NCI-H1694 treated with DMSO at 0.1 percent for 48 hours (cell line): ENCODE measurements around the gene CST4.
A peak's percentile ranks its signal among the peaks of the same experiment; 100 is the strongest.
"Not testable (repeated sequence)": the region's sequence is repeated elsewhere in the genome, so short reads cannot be mapped to it uniquely, and the experiment has no call there.

Experiments
- DNase-seq: peaks from one replicate; lab custom pipeline; 2025; lab: John Stamatoyannopoulos, UW

Gene CST4

DNA sequence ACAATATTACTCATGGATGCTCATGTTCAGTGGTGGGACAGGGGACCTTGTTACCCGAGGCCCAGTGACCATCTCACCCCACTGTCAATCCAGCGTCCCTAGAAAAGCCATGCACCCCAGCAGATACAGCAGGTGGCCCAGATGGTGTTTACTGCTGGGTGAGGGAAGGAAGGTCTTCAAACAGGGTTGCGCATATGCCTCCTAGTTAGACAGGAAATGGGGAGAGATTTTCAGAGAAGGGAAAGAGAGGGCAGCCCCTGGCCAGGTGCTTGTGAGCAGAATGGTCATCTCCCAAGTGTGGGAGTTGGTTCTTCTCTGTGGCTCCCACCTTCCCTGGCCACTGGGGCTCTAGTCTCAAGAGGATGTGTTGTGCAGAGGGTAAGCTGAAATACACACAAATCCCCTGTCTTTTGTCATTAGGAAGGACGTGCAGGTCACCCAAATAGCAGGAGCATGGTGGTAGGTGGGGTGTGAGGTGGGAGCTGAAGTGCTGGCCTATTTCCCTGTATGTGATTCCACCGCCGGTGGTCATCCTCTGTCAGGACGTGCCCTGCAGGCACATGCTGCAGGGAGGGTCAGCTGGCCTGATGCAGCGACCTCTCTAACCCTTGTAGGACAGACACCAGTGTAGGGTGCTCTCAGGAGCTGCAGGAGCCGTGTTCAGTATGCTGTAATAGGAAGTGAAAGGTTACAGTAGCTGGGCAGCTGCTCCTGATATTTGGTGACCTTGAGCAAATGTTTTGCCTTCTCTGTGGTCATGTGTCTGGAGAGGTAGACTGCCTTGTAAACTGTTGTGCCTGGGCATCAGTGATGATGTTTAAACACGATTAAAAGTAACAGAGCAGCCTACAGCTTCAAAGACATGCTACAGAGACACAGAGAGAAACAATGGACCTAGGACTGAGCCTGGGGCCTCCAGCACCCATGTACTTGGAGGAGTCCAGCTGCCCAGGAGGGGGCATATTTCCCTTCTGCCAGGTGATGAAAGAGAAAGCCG is 47.9 kb downstream of the CST4 start:
- DNase-seq: peak; percentile 42

DNA sequence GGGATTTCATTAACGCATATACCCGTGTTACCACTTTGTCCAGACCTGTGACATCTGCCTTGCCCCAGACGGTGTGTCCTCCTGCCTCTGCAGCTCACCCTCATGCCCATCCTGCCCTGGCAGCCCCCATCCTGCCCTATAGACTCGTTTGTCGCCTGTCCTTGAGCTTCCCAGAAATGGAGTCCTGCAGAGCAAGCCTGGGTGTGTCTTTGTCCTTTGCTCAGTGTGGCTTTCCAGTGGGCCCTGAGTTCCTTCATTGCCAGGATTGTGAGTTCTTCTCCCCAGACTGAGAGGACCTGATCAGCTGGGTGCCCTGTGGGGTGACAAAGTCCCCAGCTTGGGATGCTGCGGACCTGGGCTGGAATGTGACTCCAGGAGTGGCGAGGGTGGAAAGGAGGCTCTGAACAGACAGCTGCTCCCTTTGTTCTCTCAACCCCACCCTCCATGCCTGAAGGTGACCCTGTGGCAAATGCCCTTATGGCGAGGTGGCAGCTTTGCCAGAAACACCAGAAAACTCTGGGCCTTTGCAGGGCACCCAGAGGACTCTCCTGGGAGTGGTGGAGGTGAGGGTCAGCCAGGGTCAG is 48.7 kb downstream of the CST4 start:
- peak; percentile 7 for DNase-seq

DNA sequence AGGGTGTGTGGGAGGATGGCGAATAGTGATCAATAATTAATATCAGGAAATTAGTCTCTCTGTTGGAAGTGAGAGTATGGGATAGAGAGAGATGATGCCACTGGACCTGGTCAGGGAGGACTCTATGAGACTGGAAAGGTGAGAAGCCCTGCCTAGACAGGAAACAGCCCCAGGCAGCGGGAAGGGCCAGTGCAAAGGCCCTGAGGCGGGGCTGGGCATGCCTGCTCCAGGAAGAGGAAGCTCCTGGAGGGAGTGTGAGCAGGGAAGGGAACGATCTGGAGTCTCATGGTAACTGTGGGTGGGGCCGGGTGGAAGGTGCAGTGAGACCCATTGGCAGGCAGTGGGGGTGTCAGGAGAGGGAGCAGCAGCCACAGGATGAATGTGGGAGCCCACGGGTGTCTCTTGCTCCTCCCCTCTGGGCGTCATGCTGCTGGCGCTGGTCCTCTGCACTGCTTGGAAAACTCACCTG is 49.3 kb downstream of the CST4 start:
- no peak for DNase-seq

DNA sequence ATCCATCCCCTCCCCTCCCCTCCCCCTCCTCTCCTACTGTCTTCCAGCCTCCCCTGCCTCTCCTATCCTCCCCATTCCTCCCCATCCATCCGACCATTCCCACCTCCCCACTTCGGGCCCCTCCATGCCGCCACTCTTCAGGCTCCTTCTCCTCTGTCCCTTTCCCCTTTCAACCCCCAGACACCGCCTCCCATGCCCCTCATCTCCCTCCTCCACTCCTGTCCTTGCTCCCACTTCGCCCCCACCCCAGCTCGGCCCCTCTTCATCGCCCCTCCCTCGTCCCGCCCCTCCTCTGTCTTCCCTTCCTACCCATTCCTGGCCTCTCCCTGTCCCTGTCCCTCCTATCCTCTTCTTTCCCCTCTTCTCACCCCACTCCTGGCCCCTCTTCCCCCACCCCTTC is 50.5 kb downstream of the CST4 start:
- DNase-seq: no peak

DNA sequence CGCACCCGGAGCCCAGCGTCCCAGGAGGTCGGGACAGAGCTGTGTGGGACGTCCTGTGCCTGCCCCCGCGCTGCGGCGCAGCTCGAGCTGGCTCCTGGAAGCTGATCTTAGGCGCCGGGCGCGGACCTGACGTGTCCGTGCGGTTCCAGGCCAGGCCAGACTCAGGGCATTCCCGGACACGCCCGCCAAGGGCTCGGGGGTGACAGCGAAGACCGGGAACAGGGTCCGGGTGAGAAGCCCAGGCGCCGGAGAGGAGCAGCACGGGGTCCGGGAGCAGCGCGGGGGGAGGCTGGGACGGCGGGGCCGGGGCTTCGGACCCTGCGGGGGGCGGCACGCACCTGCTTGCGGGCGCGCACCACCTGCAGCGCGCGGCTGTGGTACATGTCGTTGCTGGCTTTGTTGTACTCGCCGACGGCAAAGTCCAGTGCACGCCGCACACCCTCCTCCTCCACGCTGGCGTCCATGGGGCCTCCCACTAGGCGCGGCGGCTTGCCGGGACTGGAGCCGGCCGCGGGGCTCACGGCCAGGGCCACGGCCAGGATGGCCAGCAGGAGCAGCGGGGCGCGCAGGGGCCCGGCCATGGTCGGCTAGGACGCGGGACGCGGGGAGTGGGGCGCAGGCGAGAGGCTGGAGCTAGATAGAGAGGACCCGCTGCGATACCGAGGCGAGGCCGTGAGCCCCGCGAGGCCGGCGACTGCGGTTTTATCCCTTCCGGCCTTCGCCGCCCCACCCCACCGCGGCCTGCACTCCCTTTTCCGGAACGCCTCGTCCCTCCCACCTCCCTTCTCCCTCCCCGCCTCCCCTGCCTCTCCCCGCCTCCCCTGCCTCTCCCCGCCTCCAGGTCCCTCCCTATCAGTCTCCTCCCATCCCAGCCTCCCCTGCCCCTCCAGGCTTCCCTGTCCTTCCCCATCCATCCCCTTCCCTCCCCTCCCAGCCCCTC is 51.3 kb downstream of the CST4 start, which contains the start of gene CST3:
CST3 (minus strand) TSS at position 674 of the 940 bp plus-strand sequence; CDS start at position 581, 93 bp downstream.
- DNase-seq: peak; percentile 61

DNA sequence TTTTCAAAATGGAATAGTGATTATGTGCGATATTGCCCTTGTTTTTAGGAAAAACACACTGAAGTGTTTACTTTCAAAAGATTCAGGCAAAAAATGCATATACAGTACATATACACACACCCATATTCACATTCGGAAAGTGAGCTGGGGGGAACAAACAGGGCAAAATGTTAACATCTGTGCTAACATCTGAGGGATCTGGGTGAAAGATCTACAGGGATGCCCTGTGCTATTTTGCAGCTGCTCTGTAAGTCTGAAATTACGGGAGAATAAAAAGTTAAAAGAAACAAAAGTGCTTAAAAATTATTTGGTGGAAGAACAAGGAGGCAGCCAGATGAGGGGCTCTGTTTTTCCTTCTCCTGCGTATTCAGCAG is 51.9 kb downstream of the CST4 start:
- no peak for DNase-seq

DNA sequence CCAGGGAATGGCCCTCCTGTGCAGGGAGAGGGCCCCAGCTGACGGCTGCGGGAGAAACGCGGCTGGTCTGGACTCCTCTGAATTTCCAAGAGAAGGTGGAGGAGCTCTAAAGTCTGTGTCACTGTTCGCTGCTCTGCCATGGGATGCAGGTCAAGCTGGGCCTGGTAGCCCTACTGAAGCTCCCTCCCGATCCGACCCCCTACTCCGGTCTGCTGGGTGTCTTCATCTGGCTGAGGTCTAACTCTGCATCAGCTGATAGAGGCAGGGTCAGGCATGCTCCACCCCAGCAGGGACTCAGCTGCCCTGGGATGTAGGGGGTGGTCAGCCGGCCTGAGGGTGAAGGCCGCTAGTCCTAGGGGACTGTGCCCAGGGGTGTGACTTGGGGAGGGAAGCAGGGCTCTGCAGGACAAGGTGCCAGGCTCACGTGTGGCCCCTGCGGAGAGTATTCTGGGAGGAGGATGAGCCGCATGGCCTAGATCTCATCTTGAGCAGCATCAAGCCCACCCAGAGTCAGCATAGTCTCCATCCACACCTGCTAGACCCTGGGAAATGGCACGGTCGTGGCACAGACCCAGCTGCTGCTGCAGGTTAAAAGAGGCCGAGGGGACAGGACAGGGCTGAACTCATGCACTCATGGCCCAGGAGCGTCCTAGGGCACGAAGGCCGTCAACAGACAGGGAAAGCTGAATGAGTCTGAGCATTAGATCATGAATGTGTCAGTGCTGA is 52.5 kb downstream of the CST4 start:
- DNase-seq: no peak

DNA sequence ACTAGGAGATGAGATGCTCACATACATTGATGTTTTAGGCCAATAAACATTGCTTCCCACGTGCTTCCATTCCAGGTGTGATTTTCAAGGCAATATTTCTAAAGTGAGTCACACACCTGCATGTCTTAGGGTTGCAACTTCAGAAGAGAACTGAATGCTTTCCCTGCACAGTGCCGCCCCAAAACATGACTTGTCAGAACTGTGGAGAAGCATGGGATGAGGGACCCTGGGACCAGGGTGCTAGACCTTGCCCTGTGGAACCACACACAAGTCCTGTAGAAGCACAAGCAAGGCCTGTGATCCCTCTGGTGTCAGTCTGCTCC is 53.1 kb downstream of the CST4 start:
- DNase-seq: not testable (repeated sequence)
